GM21447 (cell line): ENCODE measurements around the gene MRPS6.

Experiments used
- ATAC-seq: cut with Tn5 transposase; IDR thresholded peaks from one replicate; pipeline ENCODE4 v1.9.1; 2021; ENCODE audit not compliant: unreplicated experiment

Gene MRPS6

DNA sequence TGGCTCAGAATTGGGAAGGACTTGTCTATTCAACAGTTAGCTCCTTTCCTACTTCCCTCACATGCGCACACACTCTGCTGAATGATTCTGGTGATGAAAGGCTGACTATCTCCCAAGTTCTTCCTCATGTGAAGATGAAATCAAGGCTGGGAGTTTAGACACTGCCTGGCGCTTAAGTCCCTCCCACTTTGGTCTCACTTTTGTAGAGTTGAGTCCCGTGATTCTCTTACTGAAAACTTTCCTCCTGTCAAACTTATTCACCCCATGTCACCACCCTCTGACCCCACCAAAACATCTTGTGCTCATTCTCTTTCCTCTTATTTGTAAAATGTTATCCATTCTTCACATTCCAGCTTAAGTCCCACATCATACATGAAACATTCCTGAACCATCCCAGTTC, 8.4 kb upstream of the MRPS6 start:
- no peak for ATAC-seq

DNA sequence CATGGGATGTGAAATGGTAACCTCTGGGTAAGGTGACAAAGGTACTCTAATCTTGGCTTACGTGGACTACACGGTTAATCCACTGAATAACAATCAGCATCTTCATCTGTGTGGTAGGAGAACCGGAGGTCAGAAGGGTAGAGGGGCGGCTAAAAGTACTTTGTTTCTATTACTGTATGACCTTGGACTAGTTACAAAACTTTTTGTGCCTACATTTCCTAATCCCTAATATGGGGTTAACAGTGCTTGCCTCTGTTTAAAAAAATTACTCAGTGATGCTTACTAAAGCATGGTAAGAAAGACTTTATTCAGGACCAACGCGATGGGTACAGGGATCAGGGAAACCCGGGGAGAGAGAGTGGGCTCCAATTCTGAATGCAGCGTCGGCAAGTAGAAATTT, 1.7 kb upstream of the MRPS6 start:
- ATAC-seq: no peak

DNA sequence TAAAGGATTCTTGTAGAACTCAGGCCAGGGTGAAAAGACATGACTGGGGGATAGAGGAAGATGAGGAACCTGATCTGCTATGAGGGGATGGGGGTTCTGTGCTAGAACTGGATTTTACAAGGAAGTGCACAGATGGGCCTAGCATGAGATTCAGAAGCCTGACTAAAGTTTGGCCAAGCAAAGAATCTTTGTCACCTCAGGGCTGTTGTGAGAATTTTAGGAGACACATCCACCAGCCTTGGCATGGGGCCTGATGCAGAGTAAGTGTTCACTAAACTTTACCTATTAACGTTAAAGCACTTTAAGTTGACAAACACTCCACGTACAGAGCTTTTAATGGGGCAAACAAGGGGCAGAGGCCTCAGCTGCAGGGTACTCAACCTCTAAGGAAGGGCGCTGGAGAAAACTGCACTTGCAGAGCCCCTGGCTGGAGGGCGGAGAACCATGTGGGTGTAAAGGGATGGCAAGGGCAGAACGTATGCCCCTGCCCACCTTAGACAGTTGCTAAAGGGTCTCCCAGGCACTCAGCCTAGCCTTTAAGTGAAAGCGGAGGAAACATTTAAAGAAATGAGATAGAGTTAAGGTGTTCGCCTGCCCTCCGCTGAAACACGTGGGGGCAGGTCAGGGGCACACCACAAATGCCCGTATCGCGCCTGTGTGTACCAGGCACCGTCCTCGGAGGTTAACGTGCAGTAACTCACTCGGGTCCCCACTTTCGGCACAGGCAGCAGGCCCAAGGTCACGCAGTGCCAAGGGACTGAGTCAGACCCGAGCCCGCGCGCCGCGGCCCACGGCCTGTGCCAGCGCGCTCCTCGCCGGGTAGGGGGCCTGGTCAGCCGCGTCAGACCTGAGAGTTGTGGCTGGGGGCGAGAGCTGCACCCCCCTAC, 990 bp upstream of the MRPS6 start:
- ATAC-seq: no peak

DNA sequence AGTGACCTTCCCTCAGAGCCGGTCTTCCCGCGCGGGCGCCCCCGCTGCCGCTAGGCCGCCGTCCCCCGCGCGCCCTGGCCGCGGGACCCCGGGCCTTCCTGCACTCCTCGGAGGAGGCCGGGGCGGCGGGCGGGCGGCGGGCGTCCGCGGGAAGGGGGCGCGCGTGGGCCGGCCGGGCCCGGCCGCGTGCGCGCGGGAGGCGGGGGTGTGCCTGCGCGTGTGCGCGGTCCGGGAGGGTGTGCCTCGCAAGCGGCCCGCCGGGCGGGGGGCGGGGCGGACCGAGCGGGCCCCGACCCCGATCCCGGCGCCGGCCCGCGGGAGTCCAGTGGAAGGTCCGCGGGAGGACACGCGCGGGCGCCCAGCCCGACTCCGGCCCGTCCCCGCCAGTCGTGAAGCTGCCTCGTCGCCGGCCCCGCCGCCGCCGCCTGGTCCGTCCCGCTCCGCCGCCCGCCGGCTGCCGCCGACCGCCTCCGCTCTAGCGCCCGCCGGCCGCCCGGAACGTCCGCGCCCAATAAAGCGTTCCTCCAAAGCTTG, 438 bp downstream of the MRPS6 start:
- ATAC-seq: peak; percentile 40

DNA sequence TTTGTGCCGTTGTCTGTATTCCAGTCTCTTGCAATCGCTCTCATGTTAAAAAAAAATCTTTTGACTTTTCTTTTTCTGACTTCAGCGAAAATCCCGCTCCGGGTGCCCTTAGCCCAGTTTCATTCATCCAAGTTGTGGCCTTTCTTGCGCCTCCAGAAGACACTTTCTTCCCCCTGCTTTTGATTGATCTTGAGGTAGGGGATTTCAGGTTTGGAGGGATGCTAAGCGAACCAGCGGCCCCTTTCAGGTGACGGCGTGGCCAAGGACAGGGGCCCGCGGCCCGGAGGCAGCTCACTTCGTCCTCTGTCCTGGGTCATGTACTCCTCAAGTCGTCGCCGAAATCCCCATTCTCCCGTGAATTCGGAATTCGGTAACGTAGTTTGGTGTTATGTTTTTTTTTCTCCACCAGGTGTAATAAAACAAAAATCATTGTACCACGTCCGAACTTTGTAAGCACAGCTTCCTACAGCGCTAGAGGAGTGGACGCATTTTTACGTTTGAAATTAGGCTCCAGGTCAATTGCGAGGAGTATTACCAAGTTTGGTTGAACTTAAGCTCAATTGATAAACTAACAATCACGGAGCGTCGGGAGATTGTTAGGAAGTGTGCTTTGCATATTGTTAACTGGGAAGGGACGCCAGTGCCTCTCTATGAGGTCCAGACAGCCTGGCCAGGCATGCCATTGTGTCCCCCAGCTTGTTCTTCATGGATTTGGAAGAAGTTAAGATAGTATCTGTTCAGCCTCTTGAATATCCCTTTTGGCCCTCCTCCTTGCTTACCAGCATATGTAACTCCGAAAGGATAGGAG, 1.1 kb downstream of the MRPS6 start:
- ATAC-seq: no peak

DNA sequence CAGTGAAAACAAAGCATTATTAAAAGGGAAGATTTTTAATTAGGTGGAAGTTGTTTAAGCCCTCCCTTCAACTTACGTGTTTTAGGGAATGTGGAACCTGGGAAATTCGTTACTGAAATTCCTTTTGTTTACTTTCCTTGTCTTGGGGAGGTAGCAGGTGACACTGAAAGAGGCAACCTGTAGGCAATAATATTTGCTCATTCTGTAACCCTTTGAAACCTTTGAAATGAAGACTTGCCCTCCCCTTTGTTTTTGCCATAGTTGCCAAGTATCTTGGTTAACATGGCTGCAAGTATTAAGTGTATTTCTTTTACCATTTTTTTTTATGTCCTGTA, 1.7 kb downstream of the MRPS6 start:
- no peak for ATAC-seq

DNA sequence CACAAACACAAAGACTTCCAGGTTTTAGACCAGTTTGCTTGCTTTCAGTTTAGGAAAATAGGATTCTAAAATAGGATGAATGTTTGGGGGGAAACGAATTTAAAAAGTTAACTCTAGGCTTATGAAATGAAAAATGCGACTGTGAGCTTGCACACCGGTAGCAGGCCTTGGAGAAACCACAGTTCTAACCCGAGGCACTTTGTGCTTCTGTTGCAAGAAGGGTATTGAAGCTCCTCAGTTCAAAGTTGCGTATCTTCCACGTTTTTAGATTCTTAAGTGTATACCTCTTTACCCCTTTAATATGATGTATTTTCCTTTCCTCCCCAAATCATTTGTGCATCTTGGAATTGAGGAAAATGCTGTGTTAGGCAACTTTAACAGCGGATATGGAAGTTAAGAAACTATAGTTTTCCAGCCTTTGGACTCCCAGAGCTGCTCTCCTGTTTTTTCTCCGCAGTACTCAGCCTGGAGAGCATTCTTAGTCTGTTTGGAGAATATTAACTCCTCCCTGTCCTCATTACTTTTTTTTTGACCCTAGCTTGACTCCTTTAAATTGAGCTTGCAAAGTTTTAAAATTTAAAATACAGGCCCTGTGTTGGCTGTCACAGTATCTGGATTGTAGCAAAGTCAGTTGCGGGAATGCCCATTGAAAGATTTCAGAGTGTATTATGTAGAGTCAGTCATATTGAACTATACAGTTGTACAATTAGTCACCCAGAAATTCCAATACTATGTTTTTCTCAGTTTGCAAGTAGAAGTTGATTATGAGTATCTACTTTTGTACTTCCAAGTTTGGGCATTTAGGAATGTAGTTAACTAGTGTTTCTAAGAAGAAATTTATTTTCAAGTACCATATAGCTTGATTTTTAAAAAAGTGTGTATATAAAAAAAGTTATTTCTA, 2.6 kb downstream of the MRPS6 start:
- ATAC-seq: no peak

DNA sequence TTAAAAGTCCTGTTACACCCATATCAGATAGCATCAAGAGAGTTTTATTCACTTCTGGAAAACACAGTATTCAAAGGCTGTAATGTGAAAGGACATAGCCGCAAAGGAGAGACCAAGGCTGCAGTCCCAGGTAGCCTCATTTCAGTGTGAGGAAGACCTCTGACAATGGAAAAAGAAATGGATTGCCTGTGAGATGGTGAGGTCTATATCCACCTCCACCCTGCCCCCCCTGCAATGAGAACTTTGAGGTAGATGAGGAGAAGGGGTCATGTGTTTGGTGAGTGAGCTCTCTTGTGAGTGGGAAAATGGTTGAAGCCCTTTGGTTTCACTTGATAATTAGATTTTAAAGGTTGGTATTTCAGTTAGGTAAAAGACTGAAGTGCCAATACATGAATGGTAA, 3.5 kb downstream of the MRPS6 start:
- ATAC-seq: no peak

DNA sequence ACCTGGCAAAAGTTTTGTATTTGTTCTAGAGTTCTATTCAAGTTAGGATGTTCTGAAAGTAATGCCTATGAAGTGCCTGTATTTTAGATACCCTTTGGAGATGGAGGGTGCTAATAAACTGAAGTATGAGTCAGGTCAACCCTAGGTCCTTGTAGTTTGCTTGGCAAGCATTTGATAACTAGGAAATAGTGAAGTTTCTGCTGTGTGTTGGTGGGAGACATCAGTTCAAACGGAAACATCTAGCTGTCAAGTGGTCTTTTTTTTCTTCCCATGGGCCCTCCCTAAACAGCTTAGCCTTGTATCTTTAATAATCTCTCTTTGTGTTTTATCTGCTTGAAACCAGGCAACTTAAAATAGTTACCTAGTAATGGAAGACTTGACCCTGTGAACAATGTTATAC, 4.5 kb downstream of the MRPS6 start:
- ATAC-seq: no peak

DNA sequence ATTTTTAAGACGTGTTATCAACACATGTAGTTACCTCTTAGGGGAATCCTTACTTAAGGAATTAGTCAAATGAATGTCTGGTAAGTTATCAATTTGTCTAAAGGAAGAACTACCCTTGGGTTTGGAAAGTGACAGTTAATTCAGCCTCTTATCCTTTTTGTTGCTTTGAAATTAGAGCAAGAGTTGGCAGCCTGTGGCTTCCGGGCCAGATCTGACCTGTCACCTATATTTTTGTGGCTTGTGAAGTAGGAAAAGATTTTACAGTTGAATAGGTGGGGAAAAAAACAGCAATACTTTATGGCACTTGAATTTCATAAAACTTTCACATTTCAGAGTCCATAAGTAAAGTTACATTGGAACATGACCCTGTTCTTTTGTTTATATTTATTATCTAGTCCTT, 5.5 kb downstream of the MRPS6 start:
- ATAC-seq: no peak

DNA sequence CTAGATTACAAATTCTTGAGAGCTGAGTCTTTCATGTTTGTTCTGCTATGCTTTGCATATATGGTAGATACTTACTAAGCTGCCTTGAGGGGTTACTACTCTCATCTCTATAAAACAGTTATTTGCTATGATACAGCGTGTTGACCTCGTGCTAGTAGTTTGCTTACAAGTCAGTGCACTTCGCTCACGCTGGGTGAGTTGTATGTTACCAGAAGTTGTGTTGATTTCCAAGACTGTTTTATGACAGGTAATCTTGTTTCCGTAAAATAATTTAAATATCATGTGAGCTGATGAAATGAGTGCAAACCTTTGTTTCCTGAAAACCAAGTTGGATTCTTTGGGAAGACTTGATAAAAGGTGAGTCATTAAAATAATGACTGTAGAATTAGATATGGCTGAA, 7.3 kb downstream of the MRPS6 start:
- ATAC-seq: no peak

DNA sequence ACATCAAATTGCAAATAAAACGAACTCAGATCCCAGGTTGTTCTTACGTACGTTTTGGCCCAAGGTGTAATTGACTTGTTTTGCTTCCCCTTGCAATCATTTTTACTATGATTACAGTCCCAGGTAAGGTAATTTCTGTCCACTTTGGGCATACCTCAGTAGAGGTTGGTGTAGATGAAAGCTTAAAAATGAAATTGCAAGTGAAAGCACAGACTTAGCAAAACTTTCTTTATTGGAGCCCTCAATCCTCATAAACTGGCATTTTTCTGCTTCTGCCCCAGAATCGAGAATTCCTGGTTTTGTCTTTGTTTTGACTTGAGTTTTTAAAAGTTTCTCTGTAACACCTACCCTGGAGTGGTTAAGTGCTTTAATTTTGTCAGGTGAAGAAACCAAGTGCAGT, 9.4 kb downstream of the MRPS6 start:
- no peak for ATAC-seq

DNA sequence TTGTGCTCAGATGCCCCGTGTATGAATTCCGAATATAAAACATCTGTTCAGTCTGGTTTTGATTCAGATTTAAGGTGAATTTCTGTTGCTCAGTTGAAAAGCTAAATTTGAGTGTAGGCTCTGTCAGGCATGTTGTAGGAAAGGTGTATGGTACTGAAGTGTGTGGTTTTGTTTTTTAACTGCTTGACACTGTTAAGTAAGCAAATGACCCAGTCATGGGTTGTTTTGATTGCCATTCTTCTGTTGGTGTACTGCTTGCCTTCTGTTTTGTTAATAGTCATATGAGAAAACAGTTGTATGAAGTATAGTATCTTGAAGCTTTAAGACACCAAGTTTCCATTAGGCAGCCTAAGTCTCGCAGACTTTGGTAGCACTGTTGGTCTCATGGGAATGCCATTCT, 10.0 kb downstream of the MRPS6 start:
- ATAC-seq: no peak

DNA sequence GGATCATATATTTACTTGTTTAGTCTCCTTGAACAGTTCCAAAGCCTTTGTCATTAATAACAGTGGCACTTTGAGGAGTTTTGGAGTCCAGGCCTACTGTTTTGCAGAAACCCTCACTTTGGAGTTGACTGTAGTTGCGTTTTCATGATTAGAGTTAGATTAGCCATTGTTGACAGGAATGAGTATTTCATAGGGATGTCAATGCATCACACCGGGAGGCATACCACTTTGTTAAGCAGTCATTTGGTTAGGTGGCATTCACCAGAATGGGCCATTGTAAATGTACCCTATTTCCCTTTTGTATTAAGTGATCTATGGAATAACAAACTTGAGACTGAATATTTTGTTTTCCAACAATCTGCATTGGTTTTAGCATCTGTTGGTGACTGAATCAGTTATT, 11.8 kb downstream of the MRPS6 start:
- no peak for ATAC-seq

DNA sequence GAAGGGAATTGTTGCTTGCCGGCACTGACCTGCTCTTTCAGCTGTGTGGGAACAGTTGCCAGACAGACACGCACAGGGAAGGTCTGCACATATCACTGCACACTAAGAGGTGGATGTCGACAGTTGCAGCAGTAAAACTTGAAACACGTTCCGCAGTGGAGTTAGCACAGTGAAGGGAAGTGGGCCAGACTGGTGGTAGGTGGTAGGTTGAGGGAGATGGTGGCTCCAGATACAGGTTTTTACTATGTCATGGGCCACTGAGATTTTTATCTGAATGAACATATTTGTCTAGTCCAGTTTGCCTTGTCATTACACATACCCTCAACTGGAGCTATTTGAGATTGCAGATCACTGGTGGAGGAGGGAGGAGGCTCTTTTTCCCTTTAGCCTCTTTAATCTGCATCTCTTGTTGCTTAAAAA, 13.5 kb downstream of the MRPS6 start:
- no peak for ATAC-seq

DNA sequence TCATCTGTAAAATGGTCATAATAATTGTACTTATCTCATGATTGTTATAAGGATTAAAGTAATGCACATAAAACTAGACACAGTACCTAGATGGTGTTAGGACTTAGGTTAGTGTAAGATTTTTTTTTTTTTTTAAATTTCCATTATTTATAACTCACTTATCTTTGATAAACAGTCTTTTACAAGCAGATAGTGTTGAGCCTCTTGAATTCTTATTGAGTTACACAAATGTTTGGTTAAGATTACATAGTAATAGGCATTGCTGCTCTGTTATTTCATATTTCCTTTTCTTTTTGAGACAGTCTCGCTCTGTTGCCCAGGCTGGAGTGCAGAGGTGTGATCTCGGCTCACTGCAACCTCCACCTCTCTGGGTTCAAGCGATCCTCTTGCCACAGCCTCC, 15.4 kb downstream of the MRPS6 start:
- ATAC-seq: no peak

DNA sequence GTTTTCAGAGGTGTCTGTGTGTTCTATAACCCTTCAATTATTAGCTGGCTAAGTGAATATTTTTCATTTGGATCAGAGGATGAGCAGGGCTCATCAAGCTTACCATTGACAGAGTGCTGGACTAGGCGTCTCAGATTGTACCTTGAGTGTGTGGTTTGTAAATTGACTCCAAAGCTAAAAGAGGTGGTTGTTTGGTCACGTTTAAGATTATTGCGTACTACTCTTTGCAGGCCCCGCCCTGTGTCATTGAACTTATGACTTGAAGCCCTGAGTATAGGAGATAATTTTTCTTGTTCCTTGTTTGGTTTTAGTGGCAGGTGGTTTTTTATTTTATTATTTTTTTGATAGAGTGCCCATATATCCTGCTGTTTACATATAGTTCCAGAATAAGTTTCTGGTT, 17.7 kb downstream of the MRPS6 start:
- ATAC-seq: no peak

DNA sequence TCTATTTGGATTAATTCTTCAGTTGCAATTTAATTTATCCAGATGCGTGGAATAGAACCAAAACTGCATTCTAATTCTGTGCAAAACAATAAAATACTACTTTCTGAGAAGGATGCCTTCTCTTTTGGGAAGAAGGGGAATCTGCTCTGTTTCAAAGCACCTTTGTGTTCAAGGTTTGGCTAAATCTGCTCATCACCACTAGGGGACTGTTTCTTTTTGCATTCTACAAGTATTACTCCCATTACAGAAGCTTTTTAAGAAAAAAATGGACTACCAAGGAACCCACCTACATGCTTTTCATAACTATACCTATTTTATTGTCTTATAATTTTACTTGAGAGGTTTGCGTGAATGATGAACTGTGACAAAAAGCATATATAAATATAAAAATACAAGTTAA, 18.2 kb downstream of the MRPS6 start:
- no peak for ATAC-seq

DNA sequence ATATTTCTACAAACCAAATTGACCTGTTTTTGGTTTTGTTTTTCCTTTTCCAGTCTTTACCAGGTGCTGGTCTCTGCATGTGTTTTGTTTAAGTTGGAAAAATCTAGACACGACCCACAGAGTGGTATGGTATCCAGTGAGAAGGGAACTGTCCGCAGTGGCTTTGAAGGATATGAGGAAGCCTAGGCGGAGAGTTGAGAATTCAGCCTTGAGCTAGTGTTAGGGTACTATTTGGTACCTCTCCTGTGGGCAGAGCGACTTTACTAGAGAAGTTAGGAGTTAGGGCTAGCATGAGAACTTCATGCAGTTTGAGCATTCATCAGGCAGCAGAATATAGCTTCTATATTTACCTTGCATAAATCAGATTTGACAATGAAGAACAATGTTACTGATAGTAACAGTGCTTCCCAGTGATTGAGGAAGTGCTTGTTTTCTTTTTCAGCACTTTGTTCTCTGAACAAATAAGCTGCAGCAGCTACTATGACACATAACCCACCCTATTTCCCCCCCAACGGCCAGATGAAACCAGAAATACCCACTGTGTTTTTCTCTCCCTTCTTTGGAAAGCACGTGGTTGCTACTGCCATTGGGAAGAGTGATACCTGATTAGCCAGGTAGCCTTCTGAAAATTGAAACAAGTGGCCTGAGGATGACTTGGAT, 19.0 kb downstream of the MRPS6 start:
- no peak for ATAC-seq

DNA sequence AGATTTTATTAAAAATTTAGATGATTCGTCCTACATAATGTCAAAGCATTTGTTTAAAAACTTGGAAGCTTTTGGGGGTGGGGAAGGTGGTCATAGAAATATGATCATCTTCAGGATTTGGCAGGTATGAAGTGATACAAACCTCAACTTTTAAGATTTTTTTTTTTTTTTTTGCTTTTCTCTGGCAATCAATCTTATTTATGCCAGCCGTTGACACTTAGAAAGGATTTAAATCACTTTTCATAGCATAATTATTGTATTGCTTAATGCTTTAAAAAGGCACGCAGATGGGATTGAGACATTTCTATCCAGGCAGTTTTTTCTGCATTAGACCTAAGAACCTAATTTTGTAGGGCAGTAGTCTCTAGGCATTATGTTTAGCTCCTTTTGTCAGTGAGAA, 19.7 kb downstream of the MRPS6 start:
- no peak for ATAC-seq

DNA sequence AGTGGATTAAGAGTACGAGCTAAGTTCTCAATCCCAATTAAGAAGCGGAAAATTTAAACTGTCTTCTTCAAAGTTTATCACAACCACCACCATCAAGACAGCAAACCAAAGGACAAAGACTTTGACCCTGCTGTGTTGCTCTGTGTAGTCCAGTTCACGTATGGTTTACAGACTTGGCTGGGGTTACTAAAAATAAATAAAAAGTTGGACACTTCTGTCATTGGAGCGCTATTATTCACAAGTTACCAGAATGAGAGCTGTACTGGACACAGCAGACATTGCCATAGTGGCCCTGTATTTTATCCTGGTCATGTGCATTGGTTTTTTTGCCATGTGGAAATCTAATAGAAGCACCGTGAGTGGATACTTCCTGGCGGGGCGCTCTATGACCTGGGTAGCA, 21.6 kb downstream of the MRPS6 start:
- ATAC-seq: no peak
